Motor neuron (in vitro differentiated cells): Measurements from ENCODE around the gene RGS9BP. TPM values are rescaled to one million over a fixed set of nuclear protein-coding genes. Genes with fewer than 3 reads are reported as not detected.
"Not testable (repeated sequence)": the region's sequence is repeated elsewhere in the genome, so short reads cannot be mapped to it uniquely, and the experiment has no call there.

Source experiments
- ATAC-seq, 8 experiments: fragments of 200-7000 bp; cut with Tn5 transposase; replicated peaks in 6 of 8; 2 replicates each; pipeline ENCODE4 v1.8.0; 2021; ENCODE audit warnings: mild to moderate bottlenecking in 8 of 8, moderate library complexity in 8 of 8
- H3K27ac ChIP-seq, 2 donors: fragments of 250-450 bp; sonication (Bioruptor Pico); 2 replicates each; pipeline ENCODE4 v1.9.0; 2021; ENCODE audit warnings: antibody characterized with exemption in 2 of 2, mild to moderate bottlenecking in 2 of 2, moderate library complexity in 1 of 2
- H3K4me1 ChIP-seq, 2 donors: fragments of 250-450 bp; sonication (Bioruptor Pico); replicated peaks in 1 of 2; 2 replicates each; pipeline ENCODE4 v1.6.1; 2021; ENCODE audit warnings: antibody characterized with exemption in 2 of 2, mild to moderate bottlenecking in 2 of 2, moderate library complexity in 1 of 2
- H3K4me3 ChIP-seq, 5 donors: fragments of 250-450 bp; sonication (Bioruptor Pico); 2 replicates each; pipeline ENCODE4 v1.9.0; 2021; ENCODE audit warnings: antibody characterized with exemption in 5 of 5, mild to moderate bottlenecking in 5 of 5, moderate library complexity in 4 of 5
- WGBS, 10 experiments: fragments of 450-650 bp; shearing (Covaris generic); methylation state at CpG; one replicate each; pipeline ENCODE4 v1.0.0; 2022; 5-methylcytosine and 5-hydroxymethylcytosine counted together
- in situ Hi-C, 9 experiments: fragments of 400-800 bp; cut with MboI; loops; one replicate each; pipeline ENCODE4 v1.15.0; 2021; ENCODE audit warnings: low sequenced_read_pairs in 9 of 9, low pct_unique_long_range_greater_than_20kb in 2 of 9; ENCODE audit not compliant: unreplicated experiment in 9 of 9
- total RNA-seq, 8 experiments: library from RNA; unstranded; fragments of 300-600 nt; gene quantifications; 2 replicates each; pipeline versions ENCODE4 v1.2.3 to v1.2.4, GENCODE V29; 2022

The RGS9BP gene
- total RNA-seq, 8 experiments from 2014 or later: 0.21 to 2.3 (median 0.61) TPM

GRCh38 chr19:32652331-32652730 is 23.3 kb upstream of the RGS9BP start:
- in situ Hi-C loops, ATAC-seq, H3K4me1 ChIP-seq, H3K4me3 ChIP-seq, H3K27ac ChIP-seq: not testable (repeated sequence)
- WGBS, 10 experiments: 90 to 100% (median 93%) methylated on average over 1 to 5 of the region's 13 CpGs; no CpG with 5 or more reads in 5 of the 10 experiments

- peaks cover 2 to 7% of the 10 kb centered on the region in 2 donors for H3K4me1 ChIP-seq
- peak in 3 of 8 experiments; percentile 32 to 53 (median 33) for ATAC-seq
- H3K27ac ChIP-seq: no peak overlapping the region
- in situ Hi-C loops: no loop called here
- WGBS, 10 experiments: 20 to 100% (median 99%) methylated on average over 1 to 7 of the region's 12 CpGs; no CpG with 5 or more reads in 4 of the 10 experiments
- H3K4me3 ChIP-seq: no peak overlapping the region
Measured at GRCh38 chr19:32652894-32653598, 22.6 kb upstream of the RGS9BP start.

DNA sequence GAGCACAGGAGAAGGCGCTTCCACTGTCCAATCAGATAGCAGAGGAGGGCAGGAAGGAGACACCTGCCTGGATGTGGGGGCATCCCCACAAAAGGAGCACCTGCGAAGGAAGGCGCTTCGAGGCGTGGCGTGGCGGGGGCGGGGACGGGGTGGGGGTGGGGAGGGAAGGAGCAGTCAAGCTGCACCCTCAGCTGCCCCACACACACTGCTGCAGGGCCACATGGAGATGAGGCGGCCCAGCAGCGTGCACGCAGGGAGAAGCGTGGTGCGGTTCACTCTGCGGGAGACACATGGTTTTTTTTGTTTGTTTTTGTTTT is 22.1 kb upstream of the RGS9BP start:
- in situ Hi-C loops: no loop called here
- 100% methylated on average over 1 of the region's 15 CpGs; no CpG with 5 or more reads in 8 of the 10 experiments for WGBS, 10 experiments
- ATAC-seq: no peak
- H3K27ac ChIP-seq: no peak overlapping the region
- H3K4me1 ChIP-seq: peaks cover 2 to 7% of the 10 kb centered on the region in 2 donors
- H3K4me3 ChIP-seq: no peak overlapping the region

GRCh38 chr19:32656379-32656778 is 19.3 kb upstream of the RGS9BP start:
- ATAC-seq, H3K4me1 ChIP-seq, in situ Hi-C loops, H3K27ac ChIP-seq, H3K4me3 ChIP-seq: not testable (repeated sequence)
- WGBS, 10 experiments: 92 to 100% (median 100%) methylated on average over 1 to 8 of the region's 8 CpGs; no CpG with 5 or more reads in 1 of the 10 experiments

- 84 to 100% (median 100%) methylated on average over 1 to 6 of the region's 10 CpGs; no CpG with 5 or more reads in 4 of the 10 experiments for WGBS, 10 experiments
- in situ Hi-C loops: no loop called here
- Histone ChIP-seq H3K4me1 (no peaks in the 10 kb centered on the region), H3K4me3 (no peak overlapping the region), H3K27ac (no peak overlapping the region)
- ATAC-seq: no peak
Measured at GRCh38 chr19:32658075-32658474, 17.6 kb upstream of the RGS9BP start.

DNA sequence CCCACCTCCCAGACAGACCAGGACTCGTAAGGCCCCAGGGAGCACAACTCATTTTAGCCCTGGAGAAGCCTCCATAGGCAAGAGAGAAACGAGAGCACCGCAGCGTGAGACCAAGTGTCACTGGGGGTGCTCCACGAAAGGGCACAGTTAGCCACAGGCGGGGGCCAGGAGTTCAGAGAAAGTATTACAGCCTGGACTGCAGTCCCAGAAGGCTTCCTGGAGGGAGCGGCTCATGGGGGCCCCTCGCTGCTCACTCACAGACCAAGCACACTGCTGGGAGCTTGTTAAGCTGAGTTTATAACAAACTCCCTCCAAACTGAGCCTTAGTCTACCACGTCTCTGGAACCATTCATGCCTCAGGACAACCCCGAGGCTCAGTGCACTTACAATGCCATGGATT is 17.1 kb upstream of the RGS9BP start:
- in situ Hi-C loops: no loop called here

DNA sequence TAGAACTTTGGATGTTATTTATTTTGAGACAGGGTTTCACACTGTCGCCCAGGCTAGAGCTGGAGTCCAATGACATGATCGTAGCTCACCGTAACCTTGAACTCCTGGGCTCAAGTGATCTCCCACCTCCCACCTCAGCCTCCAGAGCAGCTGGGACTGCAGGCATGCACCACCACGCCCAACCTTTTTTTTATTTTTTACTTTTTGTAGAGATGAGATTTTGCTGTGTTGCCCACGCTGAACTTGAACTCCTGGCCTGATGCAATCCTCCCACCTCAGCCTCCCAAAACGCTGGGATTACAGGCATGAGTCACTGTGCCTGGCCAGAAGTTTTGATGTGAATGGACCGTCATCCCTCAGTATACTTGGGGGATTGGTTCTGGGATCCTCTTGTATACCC is 14.3 kb upstream of the RGS9BP start:
- WGBS, 10 experiments: 71 to 100% (median 93%) methylated on average over 1 to 6 of the region's 7 CpGs; no CpG with 5 or more reads in 2 of the 10 experiments
- no peak for ATAC-seq
- in situ Hi-C loops: no loop called here
- Histone ChIP-seq H3K27ac (no peak overlapping the region), H3K4me1 (no peaks in the 10 kb centered on the region), H3K4me3 (no peak overlapping the region)

More for the DNA sequence above, 17.1 kb upstream of the RGS9BP start:
- 71 to 100% (median 90%) methylated on average over 1 to 8 of the region's 10 CpGs; no CpG with 5 or more reads in 4 of the 10 experiments for WGBS, 10 experiments
- no peak overlapping the region for H3K27ac ChIP-seq
- no peak for ATAC-seq
- H3K4me3 ChIP-seq: no peak overlapping the region
- H3K4me1 ChIP-seq: no peaks in the 10 kb centered on the region

DNA sequence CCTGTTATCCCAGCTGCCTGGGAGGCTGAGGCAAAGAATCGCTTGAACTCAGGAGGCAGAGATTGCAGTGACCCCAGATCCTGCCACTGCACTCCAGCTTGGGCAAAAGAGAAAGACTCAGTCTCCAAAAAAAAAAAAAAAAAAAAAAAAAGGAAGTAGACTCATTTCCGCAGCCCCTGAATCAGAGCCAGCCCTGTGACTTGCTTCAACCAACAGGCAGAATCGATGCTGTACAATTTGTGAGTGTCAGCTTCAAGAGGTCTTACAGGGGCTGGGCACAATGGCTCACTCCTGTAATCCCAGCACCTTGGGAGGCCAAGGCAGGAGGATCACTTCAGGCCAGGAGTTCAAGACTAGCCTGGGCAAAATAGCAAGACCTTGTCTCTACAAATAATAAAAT is 13.5 kb upstream of the RGS9BP start:
- no peaks in the 10 kb centered on the region for H3K4me1 ChIP-seq
- 0 to 100% (median 100%) methylated on average over 1 to 2 of the region's 3 CpGs; no CpG with 5 or more reads in 3 of the 10 experiments for WGBS, 10 experiments
- ATAC-seq: no peak
- no peak overlapping the region for H3K4me3 ChIP-seq
- H3K27ac ChIP-seq: no peak overlapping the region
- in situ Hi-C loops: no loop called here

DNA sequence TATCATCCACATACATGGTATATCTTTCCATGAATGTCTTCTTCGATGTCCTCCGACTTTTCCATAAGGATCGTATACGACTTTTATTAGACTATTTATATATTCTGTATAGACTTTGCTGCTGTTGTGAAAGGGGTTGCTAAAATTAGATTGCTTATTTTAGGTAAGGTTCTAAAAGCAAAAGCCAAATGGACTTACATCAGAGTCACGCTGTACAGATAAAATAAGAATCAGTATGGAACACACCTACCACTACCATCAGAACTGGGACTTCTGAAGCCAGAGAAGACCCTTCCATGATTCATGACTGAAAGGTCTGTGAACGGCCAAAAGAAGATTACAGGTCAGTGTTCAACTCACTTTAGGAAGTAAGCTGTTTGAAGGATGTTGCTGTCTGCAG is 9.6 kb upstream of the RGS9BP start:
- H3K4me3 ChIP-seq: no peak overlapping the region
- WGBS, 10 experiments: 75 to 100% (median 96%) methylated on average over 2 to 6 of the region's 6 CpGs; no CpG with 5 or more reads in 1 of the 10 experiments
- no peak for ATAC-seq
- H3K27ac ChIP-seq: no peak overlapping the region
- in situ Hi-C loops: no loop called here
- H3K4me1 ChIP-seq: no peaks in the 10 kb centered on the region

DNA sequence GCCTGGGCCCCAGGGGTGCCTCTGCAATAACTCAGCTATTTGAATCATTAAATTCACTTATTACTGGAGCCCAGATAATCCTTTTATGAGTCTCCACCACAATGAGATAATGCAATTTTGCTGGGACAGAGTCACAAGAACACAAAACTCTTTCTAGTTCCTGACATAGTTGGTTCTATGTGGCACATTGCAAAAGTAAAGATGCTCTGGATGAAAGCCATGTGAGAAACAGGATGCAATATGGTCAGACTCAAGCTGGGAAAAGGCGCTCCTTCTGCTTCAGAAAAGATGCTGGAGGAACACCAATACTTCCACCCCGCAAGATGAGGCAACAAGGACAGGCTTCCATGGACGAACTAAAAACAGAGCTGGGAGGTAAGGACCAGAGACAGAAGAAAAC is 6.3 kb upstream of the RGS9BP start:
- in situ Hi-C loops: no loop called here
- ATAC-seq: no peak
- peaks cover 5 to 6% of the 10 kb centered on the region in 2 donors for H3K4me1 ChIP-seq
- 69 to 100% (median 91%) methylated on average over 1 to 3 of the region's 3 CpGs; no CpG with 5 or more reads in 3 of the 10 experiments for WGBS, 10 experiments
- no peak overlapping the region for H3K4me3 ChIP-seq
- no peak overlapping the region for H3K27ac ChIP-seq

- no peak for ATAC-seq
- in situ Hi-C loops: no loop called here
- Histone ChIP-seq H3K4me3 (no peak overlapping the region), H3K4me1 (peaks cover 5 to 6% of the 10 kb centered on the region in 2 donors), H3K27ac (no peak overlapping the region)
- WGBS, 10 experiments: 20 to 100% (median 87%) methylated on average over 3 to 11 of the region's 14 CpGs; no CpG with 5 or more reads in 1 of the 10 experiments
Measured at GRCh38 chr19:32671883-32672593, 3.6 kb upstream of the RGS9BP start.

DNA sequence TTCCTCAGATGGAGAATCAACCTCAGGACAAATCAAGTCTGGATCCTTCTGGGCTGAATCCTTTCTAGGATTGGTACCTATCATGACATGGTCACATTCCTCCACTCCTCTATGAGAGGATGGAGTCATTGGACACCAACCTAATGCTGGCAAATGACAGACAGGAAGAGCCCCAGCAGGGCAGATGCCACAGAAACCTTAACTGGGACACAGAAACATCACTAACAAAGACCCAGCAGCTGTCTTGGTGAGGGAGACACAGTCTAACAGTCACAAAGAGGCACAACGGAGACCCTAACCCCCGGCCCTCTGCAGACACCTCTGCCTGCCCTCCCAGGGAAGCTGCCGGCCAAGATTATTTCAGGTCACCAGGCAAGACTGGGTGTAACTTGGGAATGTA is 2.8 kb upstream of the RGS9BP start:
- ATAC-seq: no peak
- 80 to 100% (median 100%) methylated on average over 1 to 2 of the region's 3 CpGs; no CpG with 5 or more reads in 7 of the 10 experiments for WGBS, 10 experiments
- Histone ChIP-seq H3K4me1 (peaks cover 5 to 13% of the 10 kb centered on the region in 2 donors), H3K27ac (no peak overlapping the region), H3K4me3 (no peak overlapping the region)
- in situ Hi-C loops: no loop called here

DNA sequence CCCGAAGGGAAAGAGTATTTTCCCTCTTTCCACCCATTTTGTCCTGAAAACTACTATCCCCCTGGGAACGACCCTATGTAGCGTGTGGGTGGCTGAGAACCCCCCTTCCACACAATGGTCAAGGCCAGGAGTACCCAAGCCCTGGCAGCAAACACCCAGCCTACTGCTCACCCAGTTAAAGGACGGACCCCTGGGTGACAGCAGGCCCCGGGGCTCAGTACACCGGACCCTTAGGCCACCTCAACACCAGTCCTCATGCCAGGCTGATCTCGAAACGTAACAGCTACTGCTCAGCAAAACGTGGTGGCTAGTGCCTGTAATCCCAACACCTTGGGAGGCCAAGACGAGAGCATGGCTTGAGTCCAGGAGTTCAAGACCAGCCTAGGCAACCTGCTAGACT is 2.1 kb upstream of the RGS9BP start:
- in situ Hi-C loops: no loop called here
- Histone ChIP-seq H3K4me1 (peaks cover 5 to 13% of the 10 kb centered on the region in 2 donors), H3K27ac (no peak overlapping the region), H3K4me3 (peak overlapping the region in 3 of 5 donors; percentile 71 to 95 (median 92))
- 40 to 91% (median 85%) methylated on average over 1 to 9 of the region's 10 CpGs; no CpG with 5 or more reads in 3 of the 10 experiments for WGBS, 10 experiments
- no peak for ATAC-seq
